GM19023 (cell line): ENCODE data around the gene OXCT2.
"Not testable (repeated sequence)": the region's sequence is repeated elsewhere in the genome, so short reads cannot be mapped to it uniquely, and the experiment has no call there.

Experiments used
- ATAC-seq: cut with Tn5 transposase; IDR thresholded peaks from one replicate; pipeline ENCODE4 v1.9.1; 2021; ENCODE audit warnings: mild to moderate bottlenecking, moderate library complexity; ENCODE audit not compliant: unreplicated experiment

OXCT2 gene

GRCh38 chr1:39763619-39764374 lies 7.4 kb downstream of the OXCT2 start:
- ATAC-seq: not testable (repeated sequence)

DNA sequence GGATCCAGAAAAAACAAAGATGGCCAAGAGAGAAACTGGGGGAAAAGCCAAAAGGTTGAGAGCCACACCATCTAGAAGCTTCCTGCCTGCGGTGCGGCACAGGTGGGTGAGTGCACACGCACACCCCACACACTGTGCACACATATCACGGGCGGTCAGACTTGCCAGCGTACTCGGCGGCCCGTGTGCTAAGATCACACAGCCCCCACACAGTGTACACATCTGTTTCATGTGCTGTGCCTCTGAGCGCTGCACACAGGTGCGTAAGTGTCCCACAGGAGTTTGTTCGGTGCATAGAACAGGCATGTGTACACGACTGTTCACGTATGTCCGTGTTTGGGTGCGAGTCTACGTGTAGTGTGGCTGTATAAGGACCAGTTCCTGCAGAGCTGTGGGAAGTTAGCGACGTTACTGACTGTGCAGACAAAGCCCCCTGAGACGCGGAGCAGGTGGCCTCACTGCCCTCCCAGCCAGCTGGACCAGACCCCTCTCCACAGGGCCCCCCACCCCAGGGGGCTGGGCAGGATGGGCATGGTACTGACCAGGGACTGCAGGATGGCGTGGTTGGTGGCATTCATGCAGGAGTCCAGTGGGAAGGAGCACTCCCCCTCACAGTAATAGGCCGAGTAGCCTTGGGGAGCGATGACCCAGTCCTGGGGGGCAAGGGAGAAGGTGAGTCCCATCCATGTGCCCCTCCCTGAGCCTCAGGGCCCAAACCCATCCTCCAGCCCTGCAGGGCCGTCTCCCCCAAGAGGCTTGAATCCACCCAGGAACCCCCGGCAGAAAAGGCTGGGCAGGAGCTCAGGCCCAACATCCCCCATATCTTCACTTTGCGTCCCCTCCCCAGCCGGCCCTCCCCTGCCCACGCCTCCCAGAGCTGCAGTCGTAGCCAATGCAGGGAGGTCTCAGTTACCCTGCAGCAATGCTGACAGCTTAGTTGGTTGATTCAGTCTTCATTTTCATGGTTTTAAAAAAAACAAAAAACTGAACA lies 8.3 kb downstream of the OXCT2 start:
- ATAC-seq: no peak

DNA sequence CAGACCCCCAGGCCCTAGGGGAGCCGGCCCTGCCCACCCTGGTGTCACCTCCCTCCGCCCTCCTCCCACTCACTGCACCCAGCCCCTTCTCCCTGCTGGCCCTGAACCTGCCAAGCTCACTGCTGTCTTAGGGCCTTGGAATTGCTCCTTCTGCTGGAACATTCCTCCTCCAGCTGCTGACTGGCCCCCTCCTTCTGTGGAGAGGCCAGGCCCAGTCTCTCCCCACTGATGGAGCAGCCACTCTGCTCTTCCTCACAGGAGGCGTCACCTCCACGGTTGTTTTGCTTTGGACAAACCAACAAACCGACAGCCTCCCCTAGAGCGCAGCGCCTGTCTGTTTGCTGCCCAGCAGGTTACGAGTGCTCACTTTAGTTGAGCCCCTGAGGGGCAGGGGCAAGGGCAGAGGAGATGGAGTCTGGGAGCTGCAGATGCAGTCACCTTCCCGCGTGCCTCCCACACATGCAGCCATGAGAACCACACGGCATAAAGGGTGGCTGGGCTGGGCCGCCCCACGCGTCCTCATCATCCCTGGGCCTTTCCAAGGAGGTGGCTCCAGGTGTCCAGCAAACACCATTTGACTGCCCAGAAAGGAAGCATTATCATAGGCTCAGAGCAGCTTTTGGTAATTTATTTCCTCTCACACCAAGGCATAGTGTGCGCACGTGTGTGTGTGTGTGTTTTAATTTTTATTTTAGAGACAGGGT lies 9.4 kb downstream of the OXCT2 start:
- no peak for ATAC-seq

DNA sequence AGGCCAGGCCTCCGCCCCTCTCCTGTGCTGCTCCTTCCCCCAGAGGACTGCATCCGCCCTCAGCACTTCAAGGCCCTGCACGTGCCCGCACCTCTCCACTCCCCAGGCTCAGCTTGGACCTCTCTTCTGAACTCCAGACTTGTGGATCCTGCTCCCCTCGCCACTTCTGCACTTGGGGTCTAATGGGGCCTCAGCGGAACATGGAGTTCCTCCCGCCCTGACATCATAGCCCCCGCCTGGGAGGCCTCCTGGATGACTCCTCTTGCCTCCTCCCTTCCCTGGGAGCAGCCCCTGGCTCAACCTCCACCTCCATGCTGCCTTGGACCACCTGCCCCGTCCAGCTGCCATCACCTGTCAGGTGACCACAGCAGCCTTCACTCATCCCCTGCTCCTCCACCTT lies 10.1 kb downstream of the OXCT2 start:
- ATAC-seq: no peak

DNA sequence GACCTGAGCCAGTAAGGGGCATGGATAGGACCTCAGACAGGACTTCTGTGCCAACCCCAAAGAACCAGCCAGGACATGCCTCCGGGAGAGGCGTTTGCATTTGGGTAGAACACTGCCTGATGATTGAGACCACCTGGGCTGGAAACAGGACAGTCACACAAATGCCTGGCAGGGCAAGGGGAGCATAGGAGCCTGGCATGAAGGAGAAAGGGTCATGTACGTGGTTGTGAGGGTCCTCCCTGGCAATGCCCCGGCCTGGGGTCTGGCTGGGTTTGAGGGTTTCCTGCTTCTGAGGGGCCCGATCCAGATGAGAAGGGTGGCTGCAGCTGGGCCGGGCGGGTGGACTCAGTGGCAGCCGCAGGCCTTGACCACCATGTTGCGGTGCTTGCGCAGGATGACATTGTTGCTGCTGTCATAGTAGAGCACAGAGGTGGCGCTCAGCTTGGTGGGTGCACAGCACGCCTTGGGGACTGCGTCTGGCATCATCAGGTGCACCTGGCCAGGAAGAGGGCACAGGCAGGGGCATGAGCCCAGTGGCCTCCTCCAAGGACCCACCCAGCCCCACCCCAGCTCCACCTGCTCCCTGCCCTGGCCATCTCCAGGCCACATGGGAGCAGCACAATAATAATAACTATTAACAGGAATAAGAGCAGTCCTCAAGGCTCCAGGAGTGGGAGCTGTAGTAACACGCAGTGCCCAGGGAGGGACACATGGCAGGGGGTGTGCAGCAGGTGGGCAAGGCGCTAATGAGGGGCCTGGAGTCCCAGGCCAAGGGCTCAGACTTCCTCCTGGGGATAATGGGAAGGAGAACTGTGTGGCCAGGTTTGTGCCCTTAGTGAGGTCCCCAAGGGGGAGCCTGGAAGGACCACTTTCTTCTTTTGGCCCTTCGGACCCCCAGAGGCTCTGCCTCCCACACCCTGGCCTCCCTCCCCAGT lies 10.8 kb downstream of the OXCT2 start:
- no peak for ATAC-seq

DNA sequence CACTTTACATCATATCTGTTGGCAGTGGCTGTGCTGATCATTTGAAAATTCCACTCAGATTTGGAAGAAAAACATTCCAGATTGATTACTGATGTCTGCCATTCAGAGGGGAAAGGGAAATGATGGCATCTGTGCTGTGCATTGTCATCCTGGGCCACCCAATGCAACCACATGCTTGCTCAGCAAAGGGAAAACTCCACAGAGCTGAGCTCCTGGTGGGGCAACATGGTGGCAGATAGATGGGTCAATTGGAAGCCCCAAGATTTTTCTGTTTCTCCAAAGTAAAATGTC lies 11.8 kb downstream of the OXCT2 start:
- ATAC-seq: no peak

GRCh38 chr1:39758556-39759435 lies 12.4 kb downstream of the OXCT2 start:
- no peak for ATAC-seq

DNA sequence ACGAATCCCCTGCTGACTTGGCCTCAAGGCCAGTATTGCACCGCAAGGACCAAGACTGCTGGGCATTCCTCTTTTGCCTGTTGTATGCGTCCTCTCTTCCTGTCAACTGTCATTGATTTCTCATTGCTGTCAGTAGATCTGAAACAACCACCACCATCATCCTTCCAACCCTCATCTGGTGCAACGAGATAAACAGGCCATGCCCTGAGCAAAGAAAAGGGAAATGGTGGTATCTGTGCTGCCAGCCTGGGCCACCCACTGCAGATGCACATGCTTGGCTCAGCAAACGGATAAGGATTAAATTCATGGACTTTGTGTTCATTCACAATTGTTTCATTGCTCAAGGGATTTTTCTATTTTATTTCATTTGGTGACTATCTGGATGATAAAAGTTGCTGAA lies 13.6 kb downstream of the OXCT2 start:
- no peak for ATAC-seq

GRCh38 chr1:39755965-39756659 lies 15.0 kb downstream of the OXCT2 start:
- ATAC-seq: no peak

- ATAC-seq: no peak
These were observed 16.1 kb downstream of the OXCT2 start for GRCh38 chr1:39754906-39755504.

DNA sequence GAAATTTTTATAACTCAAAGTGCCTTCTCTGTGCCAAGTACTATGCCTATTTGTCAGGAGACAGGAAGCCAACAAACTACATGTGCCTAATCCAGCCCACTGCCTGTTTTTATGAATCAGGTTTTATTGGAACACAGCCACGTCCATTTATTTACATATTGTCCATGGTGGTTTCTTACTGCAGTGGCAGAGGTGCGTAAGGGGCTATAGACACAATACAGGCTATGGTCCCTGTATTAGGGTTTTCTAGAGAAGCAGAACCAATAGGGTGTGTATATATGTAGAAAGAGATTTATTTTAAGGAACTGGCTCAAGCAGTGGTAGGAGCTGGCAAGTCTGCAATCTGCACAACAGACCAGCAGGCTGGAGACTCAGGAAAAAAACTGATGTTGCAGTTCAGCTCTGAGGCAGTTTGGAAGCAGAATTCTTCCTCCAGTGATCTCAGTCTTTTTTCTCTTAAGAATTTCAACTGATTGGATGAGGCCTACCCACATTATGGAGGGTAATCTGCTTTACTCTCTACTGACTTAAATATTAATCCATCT lies 17.1 kb downstream of the OXCT2 start:
- ATAC-seq: no peak

GRCh38 chr1:39753132-39754025 lies 17.8 kb downstream of the OXCT2 start:
- ATAC-seq: no peak

- no peak for ATAC-seq
These were observed 18.4 kb downstream of the OXCT2 start for GRCh38 chr1:39752703-39753102.

DNA sequence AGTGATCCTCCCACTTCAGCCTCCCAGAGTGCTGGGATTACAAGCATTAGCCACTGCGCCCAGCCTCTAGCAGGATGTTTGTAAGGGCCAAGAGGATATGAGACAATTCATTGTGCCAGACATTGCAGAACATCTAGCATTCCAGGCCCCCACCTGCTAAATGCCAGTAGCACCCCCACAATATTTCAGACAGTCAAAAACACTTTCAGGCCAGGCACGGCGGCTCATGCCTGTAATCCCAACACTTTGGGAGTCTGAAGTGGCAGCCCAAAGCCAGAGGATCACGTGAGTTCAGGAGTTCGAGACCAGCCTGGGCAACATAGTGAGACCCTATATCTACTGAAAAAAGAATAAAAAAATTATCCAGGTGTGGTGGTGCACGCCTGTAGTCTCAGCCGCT lies 19.6 kb downstream of the OXCT2 start:
- ATAC-seq: no peak

- ATAC-seq: no peak
These were observed 26.0 kb downstream of the OXCT2 start for GRCh38 chr1:39745016-39745670.

DNA sequence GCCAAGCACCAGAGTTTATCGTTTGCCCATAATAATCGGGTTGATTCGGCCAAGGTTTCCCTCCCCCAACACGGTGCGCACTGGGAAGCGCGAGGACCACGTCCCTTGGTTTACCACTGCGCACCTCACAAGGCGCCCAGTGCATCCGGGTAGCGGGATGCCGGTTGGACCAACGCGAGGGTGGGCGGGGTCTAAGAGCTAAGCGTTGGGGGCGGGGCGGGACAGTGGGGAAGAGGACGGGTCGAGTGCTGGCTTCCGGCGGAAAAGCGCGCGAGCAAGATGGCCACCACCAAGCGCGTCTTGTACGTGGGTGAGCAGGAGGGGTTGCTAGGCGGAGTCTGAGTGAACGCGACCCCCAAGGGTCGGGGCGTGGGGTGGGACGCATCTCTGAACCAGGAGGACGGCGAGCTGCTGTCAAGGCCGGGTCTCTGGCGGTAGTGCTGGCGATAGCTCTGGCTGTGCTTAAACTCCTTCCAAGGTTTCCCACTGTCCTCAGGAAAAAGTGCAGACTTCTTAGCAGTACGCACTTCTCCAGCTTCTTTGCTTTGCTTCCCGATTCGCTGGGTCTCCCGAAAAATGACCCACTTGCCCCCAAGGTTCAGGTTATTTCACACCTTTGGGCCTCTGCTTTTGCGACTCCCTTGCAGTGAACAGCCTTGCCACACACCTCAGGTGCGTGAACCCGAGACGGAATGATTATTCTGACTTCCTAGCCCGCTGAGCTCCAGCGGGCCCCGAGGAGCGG lies 32.4 kb downstream of the OXCT2 start, which contains the start of gene PPIE:
Gene PPIE (plus strand): TSS at position 261 of the 745 bp plus-strand sequence. CDS start 19 bp downstream, at position 280.
- peak; percentile 93 for ATAC-seq
